ENCODE data around the gene SGIP1.

SGIP1 gene

GRCh38 chr1:66684353-66684752, 150.4 kb downstream of the SGIP1 start:
- CTCF ChIA-PET: interaction anchor here (0.9 to 1.4 kb wide), 2 partner anchors 15 to 95 kb away, joined by 3 read pairs; no protein-coding TSS in a partner anchor
- POLR2A ChIA-PET: no interaction called here
- no peaks in the 10 kb centered on the region for H3K27me3 ChIP-seq (replicated peaks in 2 of 5; ENCODE audit: control insufficient read depth in 4 of 5, insufficient read depth in 5 of 5, low read length in 4 of 5)
- H3K4me1 ChIP-seq (ENCODE audit: control extremely low read depth in 1 of 4, control insufficient read depth in 4 of 4, insufficient read depth in 4 of 4, low read length in 3 of 4): peaks cover 0 to 6% (median 2%) of the 10 kb centered on the region in 4 experiments
- H3K36me3 ChIP-seq (ENCODE audit: control insufficient read depth in 4 of 4, insufficient read depth in 4 of 4, low read length in 3 of 4): no peaks in the 10 kb centered on the region
- no peak overlapping the region for H3K4me3 ChIP-seq (ENCODE audit: control insufficient read depth in 1 of 7, extremely low read depth in 1 of 7, insufficient read depth in 4 of 7, low read depth in 2 of 7, low read length in 6 of 7)
- H3K9me3 ChIP-seq (ENCODE audit: control extremely low read depth in 1 of 5, control insufficient read depth in 4 of 5, insufficient read depth in 2 of 5, low read depth in 1 of 5, low read length in 4 of 5): no peaks in the 10 kb centered on the region
- peak in 1 of 3 donors; percentile 5 for DNase-seq
- no CpG with 5 or more reads among the region's 3 CpGs for WGBS (ENCODE audit: insufficient coverage)
- H3K27ac ChIP-seq (ENCODE audit: insufficient read depth in 1 of 2, low read depth in 1 of 2, low read length in 2 of 2, poor library complexity in 1 of 2, severe bottlenecking in 2 of 2): no peak overlapping the region

DNA sequence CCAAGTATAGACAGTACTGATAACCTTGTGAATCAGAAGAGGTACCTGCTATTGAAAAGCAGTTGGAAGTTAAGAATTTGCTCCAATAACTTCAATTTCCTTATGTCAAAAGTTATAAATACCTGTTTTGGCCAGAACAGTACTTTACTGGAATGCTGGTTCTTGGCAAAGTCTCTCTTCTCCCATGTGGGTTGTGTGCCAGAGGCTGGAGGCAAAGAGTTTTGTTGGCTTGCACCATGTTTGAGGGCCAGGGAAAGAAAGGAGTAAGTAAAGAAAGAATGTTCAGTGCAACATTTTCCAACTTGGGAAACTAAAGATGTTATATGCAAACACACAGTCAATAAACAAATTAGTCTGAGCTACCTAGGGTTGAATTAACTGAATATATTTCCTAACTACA, 151.3 kb downstream of the SGIP1 start:
- H3K4me1 ChIP-seq (ENCODE audit: control extremely low read depth in 1 of 4, control insufficient read depth in 4 of 4, insufficient read depth in 4 of 4, low read length in 3 of 4): peaks cover 0 to 6% (median 2%) of the 10 kb centered on the region in 4 experiments
- CTCF ChIA-PET: interaction anchor here (1.4 kb wide), 1 partner anchor 14 kb away, joined by 3 read pairs; no protein-coding TSS in a partner anchor
- POLR2A ChIA-PET: no interaction called here
- no peak for DNase-seq
- no peak overlapping the region for H3K27ac ChIP-seq (ENCODE audit: insufficient read depth in 1 of 2, low read depth in 1 of 2, low read length in 2 of 2, poor library complexity in 1 of 2, severe bottlenecking in 2 of 2)
- no peaks in the 10 kb centered on the region for H3K36me3 ChIP-seq (ENCODE audit: control insufficient read depth in 4 of 4, insufficient read depth in 4 of 4, low read length in 3 of 4)
- no peaks in the 10 kb centered on the region for H3K9me3 ChIP-seq (ENCODE audit: control extremely low read depth in 1 of 5, control insufficient read depth in 4 of 5, insufficient read depth in 2 of 5, low read depth in 1 of 5, low read length in 4 of 5)
- no peak overlapping the region for H3K4me3 ChIP-seq (ENCODE audit: control insufficient read depth in 1 of 7, extremely low read depth in 1 of 7, insufficient read depth in 4 of 7, low read depth in 2 of 7, low read length in 6 of 7)
- no peaks in the 10 kb centered on the region for H3K27me3 ChIP-seq (replicated peaks in 2 of 5; ENCODE audit: control insufficient read depth in 4 of 5, insufficient read depth in 5 of 5, low read length in 4 of 5)

- Histone ChIP-seq H3K36me3 (ENCODE audit: control insufficient read depth in 4 of 4, insufficient read depth in 4 of 4, low read length in 3 of 4) (no peaks in the 10 kb centered on the region), H3K4me3 (ENCODE audit: control insufficient read depth in 1 of 7, extremely low read depth in 1 of 7, insufficient read depth in 4 of 7, low read depth in 2 of 7, low read length in 6 of 7) (no peak overlapping the region), H3K9me3 (ENCODE audit: control extremely low read depth in 1 of 5, control insufficient read depth in 4 of 5, insufficient read depth in 2 of 5, low read depth in 1 of 5, low read length in 4 of 5) (no peaks in the 10 kb centered on the region), H3K27ac (ENCODE audit: insufficient read depth in 1 of 2, low read depth in 1 of 2, low read length in 2 of 2, poor library complexity in 1 of 2, severe bottlenecking in 2 of 2) (no peak overlapping the region), H3K27me3 (replicated peaks in 2 of 5; ENCODE audit: control insufficient read depth in 4 of 5, insufficient read depth in 5 of 5, low read length in 4 of 5) (no peaks in the 10 kb centered on the region), H3K4me1 (ENCODE audit: control extremely low read depth in 1 of 4, control insufficient read depth in 4 of 4, insufficient read depth in 4 of 4, low read length in 3 of 4) (peaks cover 0 to 6% (median 2%) of the 10 kb centered on the region in 4 experiments)
- CTCF ChIA-PET: no interaction called here
- POLR2A ChIA-PET: no interaction called here
- no CpG with 5 or more reads among the region's 1 CpG for WGBS (ENCODE audit: insufficient coverage)
- DNase-seq: no peak
These were observed 151.7 kb downstream of the SGIP1 start for GRCh38 chr1:66685670-66686069.

- ChIA-PET CTCF (no interaction called here), POLR2A (no interaction called here)
- H3K27ac ChIP-seq (ENCODE audit: insufficient read depth in 1 of 2, low read depth in 1 of 2, low read length in 2 of 2, poor library complexity in 1 of 2, severe bottlenecking in 2 of 2): no peak overlapping the region
- WGBS (ENCODE audit: insufficient coverage): 100% methylated on average over 1 of the region's 3 CpGs
- H3K27me3 ChIP-seq (replicated peaks in 2 of 5; ENCODE audit: control insufficient read depth in 4 of 5, insufficient read depth in 5 of 5, low read length in 4 of 5): no peaks in the 10 kb centered on the region
- no peaks in the 10 kb centered on the region for H3K9me3 ChIP-seq (ENCODE audit: control extremely low read depth in 1 of 5, control insufficient read depth in 4 of 5, insufficient read depth in 2 of 5, low read depth in 1 of 5, low read length in 4 of 5)
- peaks cover 0 to 6% (median 2%) of the 10 kb centered on the region in 4 experiments for H3K4me1 ChIP-seq (ENCODE audit: control extremely low read depth in 1 of 4, control insufficient read depth in 4 of 4, insufficient read depth in 4 of 4, low read length in 3 of 4)
- no peak for DNase-seq
- no peaks in the 10 kb centered on the region for H3K36me3 ChIP-seq (ENCODE audit: control insufficient read depth in 4 of 4, insufficient read depth in 4 of 4, low read length in 3 of 4)
- H3K4me3 ChIP-seq (ENCODE audit: control insufficient read depth in 1 of 7, extremely low read depth in 1 of 7, insufficient read depth in 4 of 7, low read depth in 2 of 7, low read length in 6 of 7): no peak overlapping the region
These were observed 152.5 kb downstream of the SGIP1 start for GRCh38 chr1:66686406-66686805.

DNA sequence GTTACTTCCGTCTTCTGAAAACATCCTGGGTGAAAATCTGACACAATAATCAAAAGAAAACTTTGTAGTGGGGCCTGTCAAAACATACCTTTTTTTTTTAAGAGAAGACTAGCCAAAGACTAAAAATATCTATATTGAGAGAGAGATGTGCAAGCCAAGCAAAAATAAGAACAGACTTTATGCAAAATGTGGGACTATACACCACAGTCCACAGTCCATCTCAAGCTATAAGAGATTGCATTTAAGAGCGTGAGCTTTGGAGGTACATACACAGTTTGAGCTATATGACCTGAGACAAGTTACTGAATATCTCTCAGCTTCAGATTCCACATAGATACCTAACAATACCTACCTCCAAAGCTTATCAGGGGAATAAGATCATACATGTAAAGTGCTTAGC, 153.4 kb downstream of the SGIP1 start:
- no peak for DNase-seq
- H3K4me1 ChIP-seq (ENCODE audit: control extremely low read depth in 1 of 4, control insufficient read depth in 4 of 4, insufficient read depth in 4 of 4, low read length in 3 of 4): peaks cover 0 to 6% (median 0%) of the 10 kb centered on the region in 4 experiments
- POLR2A ChIA-PET: no interaction called here
- no peaks in the 10 kb centered on the region for H3K9me3 ChIP-seq (ENCODE audit: control extremely low read depth in 1 of 5, control insufficient read depth in 4 of 5, insufficient read depth in 2 of 5, low read depth in 1 of 5, low read length in 4 of 5)
- no peak overlapping the region for H3K27ac ChIP-seq (ENCODE audit: insufficient read depth in 1 of 2, low read depth in 1 of 2, low read length in 2 of 2, poor library complexity in 1 of 2, severe bottlenecking in 2 of 2)
- no peaks in the 10 kb centered on the region for H3K27me3 ChIP-seq (replicated peaks in 2 of 5; ENCODE audit: control insufficient read depth in 4 of 5, insufficient read depth in 5 of 5, low read length in 4 of 5)
- H3K4me3 ChIP-seq (ENCODE audit: control insufficient read depth in 1 of 7, extremely low read depth in 1 of 7, insufficient read depth in 4 of 7, low read depth in 2 of 7, low read length in 6 of 7): no peak overlapping the region
- WGBS (ENCODE audit: insufficient coverage): no CpG with 5 or more reads among the region's 2 CpGs
- CTCF ChIA-PET: interaction anchor here (1.0 kb wide), 1 partner anchor 9 kb away, joined by 4 read pairs; no protein-coding TSS in a partner anchor
- no peaks in the 10 kb centered on the region for H3K36me3 ChIP-seq (ENCODE audit: control insufficient read depth in 4 of 4, insufficient read depth in 4 of 4, low read length in 3 of 4)

DNA sequence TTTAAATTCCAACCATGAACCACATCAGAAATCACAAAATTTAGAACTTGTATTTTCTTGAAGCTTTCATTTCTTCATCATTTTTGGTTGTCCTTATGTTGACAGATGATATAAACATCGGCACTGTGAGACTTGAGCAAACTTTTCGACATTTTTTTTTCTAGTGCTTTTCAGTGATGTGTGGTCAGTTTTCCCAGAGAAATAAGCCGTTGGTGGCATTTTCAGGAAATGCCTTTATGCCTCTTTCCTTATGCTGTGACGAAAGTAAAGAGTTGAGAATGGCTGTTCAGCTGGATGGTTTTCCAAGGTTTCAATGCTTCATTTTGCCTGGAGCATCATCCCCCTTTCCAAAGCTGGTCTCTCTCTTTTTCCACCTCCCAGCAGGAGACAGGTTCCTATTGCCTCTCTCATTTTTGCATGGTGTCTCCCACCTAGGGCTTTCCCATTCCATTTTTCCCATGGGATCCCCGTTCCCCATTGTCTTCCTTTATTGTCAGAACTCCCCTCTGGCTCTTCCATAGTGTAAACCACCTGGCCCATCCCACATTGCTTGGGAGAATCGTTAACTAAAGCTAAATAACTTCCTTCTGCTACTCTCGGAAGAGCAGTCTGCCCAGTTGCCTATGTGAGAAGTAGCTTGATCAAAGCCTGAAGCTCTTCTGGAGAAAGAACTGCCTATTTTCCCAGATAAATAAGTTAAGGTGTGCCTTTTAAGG, 156.9 kb downstream of the SGIP1 start:
- WGBS (ENCODE audit: insufficient coverage): 98% methylated on average over 5 of the region's 7 CpGs
- H3K27ac ChIP-seq (ENCODE audit: insufficient read depth in 1 of 2, low read depth in 1 of 2, low read length in 2 of 2, poor library complexity in 1 of 2, severe bottlenecking in 2 of 2): no peak overlapping the region
- no peaks in the 10 kb centered on the region for H3K27me3 ChIP-seq (replicated peaks in 2 of 5; ENCODE audit: control insufficient read depth in 4 of 5, insufficient read depth in 5 of 5, low read length in 4 of 5)
- no peaks in the 10 kb centered on the region for H3K9me3 ChIP-seq (ENCODE audit: control extremely low read depth in 1 of 5, control insufficient read depth in 4 of 5, insufficient read depth in 2 of 5, low read depth in 1 of 5, low read length in 4 of 5)
- ChIA-PET POLR2A (interaction anchor here (0.6 kb wide), 1 partner anchor 317 kb away, joined by 3 read pairs; no protein-coding TSS in a partner anchor), CTCF (interaction anchor here (1.1 kb wide), 1 partner anchor 16 kb away, joined by 3 read pairs; no protein-coding TSS in a partner anchor)
- peaks cover 0 to 5% (median 2%) of the 10 kb centered on the region in 4 experiments for H3K4me1 ChIP-seq (ENCODE audit: control extremely low read depth in 1 of 4, control insufficient read depth in 4 of 4, insufficient read depth in 4 of 4, low read length in 3 of 4)
- no peak overlapping the region for H3K4me3 ChIP-seq (ENCODE audit: control insufficient read depth in 1 of 7, extremely low read depth in 1 of 7, insufficient read depth in 4 of 7, low read depth in 2 of 7, low read length in 6 of 7)
- DNase-seq: no peak
- H3K36me3 ChIP-seq (ENCODE audit: control insufficient read depth in 4 of 4, insufficient read depth in 4 of 4, low read length in 3 of 4): no peaks in the 10 kb centered on the region

- ChIA-PET CTCF (interaction anchor here (1.3 kb wide), 1 partner anchor 16 kb away, joined by 3 read pairs; no protein-coding TSS in a partner anchor), POLR2A (interaction anchor here (0.6 kb wide), 1 partner anchor 861 kb away, joined by 3 read pairs; no protein-coding TSS in a partner anchor)
- no peaks in the 10 kb centered on the region for H3K27me3 ChIP-seq (replicated peaks in 2 of 5; ENCODE audit: control insufficient read depth in 4 of 5, insufficient read depth in 5 of 5, low read length in 4 of 5)
- peaks cover 0 to 5% (median 2%) of the 10 kb centered on the region in 4 experiments for H3K4me1 ChIP-seq (ENCODE audit: control extremely low read depth in 1 of 4, control insufficient read depth in 4 of 4, insufficient read depth in 4 of 4, low read length in 3 of 4)
- no peak overlapping the region for H3K4me3 ChIP-seq (ENCODE audit: control insufficient read depth in 1 of 7, extremely low read depth in 1 of 7, insufficient read depth in 4 of 7, low read depth in 2 of 7, low read length in 6 of 7)
- WGBS (ENCODE audit: insufficient coverage): 86% methylated on average over 1 of the region's 3 CpGs
- no peak for DNase-seq
- no peaks in the 10 kb centered on the region for H3K36me3 ChIP-seq (ENCODE audit: control insufficient read depth in 4 of 4, insufficient read depth in 4 of 4, low read length in 3 of 4)
- no peaks in the 10 kb centered on the region for H3K9me3 ChIP-seq (ENCODE audit: control extremely low read depth in 1 of 5, control insufficient read depth in 4 of 5, insufficient read depth in 2 of 5, low read depth in 1 of 5, low read length in 4 of 5)
- no peak overlapping the region for H3K27ac ChIP-seq (ENCODE audit: insufficient read depth in 1 of 2, low read depth in 1 of 2, low read length in 2 of 2, poor library complexity in 1 of 2, severe bottlenecking in 2 of 2)
These were observed 158.7 kb downstream of the SGIP1 start for GRCh38 chr1:66692681-66693080.

Measured in common myeloid progenitor, CD34-positive (primary cell).